ENCODE data around the gene OXCT1.

The OXCT1 gene

GRCh38 chr5:41778410-41778809 lies 91.8 kb downstream of the OXCT1 start:
- DNase-seq (ENCODE audit: low spot score) (no peak), ATAC-seq (ENCODE audit: low read depth) (no peak)
- no peaks in the 10 kb centered on the region for H3K4me1 ChIP-seq (ENCODE audit: insufficient read depth, poor library complexity, severe bottlenecking)
- peaks cover 14% of the 10 kb centered on the region for H3K36me3 ChIP-seq (ENCODE audit: low read depth)
- no peak for TF ChIP-seq CTCF (IDR thresholded peaks at IDR 0.05; ENCODE audit: poor library complexity, severe bottlenecking)
- no peak overlapping the region for H3K4me3 ChIP-seq (ENCODE audit: severe bottlenecking)
- H3K27ac ChIP-seq (ENCODE audit: poor library complexity, severe bottlenecking), result no peak overlapping the region
- no peaks in the 10 kb centered on the region for H3K9me3 ChIP-seq (ENCODE audit: severe bottlenecking)
- H3K27me3 ChIP-seq (ENCODE audit: insufficient read depth, poor library complexity, severe bottlenecking), result no peaks in the 10 kb centered on the region

DNA sequence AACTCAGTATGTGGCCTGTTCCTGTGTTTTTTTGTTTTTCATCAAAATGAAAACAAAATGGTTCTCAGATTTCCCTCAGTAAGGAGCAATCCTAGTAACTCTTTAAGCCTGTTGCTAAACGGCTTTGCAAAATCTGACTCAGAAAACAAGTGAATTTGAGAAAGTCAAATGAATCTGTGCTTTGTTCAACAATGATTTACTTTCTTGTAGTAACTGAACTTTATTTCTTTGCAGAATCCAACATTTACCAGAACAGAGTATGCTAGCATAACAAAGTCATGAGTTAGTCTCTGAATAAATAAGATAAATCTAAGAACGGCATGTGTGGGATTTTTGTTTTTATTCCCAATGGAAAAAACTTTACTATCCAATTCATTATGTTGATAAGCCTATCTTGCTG lies 93.8 kb downstream of the OXCT1 start:
- Histone ChIP-seq H3K4me3 (ENCODE audit: severe bottlenecking) (no peak overlapping the region), H3K9me3 (ENCODE audit: severe bottlenecking) (no peaks in the 10 kb centered on the region), H3K27ac (ENCODE audit: poor library complexity, severe bottlenecking) (no peak overlapping the region), H3K36me3 (ENCODE audit: low read depth) (peaks cover 14% of the 10 kb centered on the region; the same call in 1 of the 2 replicates), H3K4me1 (ENCODE audit: insufficient read depth, poor library complexity, severe bottlenecking) (no peaks in the 10 kb centered on the region), H3K27me3 (ENCODE audit: insufficient read depth, poor library complexity, severe bottlenecking) (no peaks in the 10 kb centered on the region)
- no peak for TF ChIP-seq CTCF (IDR thresholded peaks at IDR 0.05; ENCODE audit: poor library complexity, severe bottlenecking)
- ATAC-seq (ENCODE audit: low read depth) (no peak), DNase-seq (ENCODE audit: low spot score) (no peak)

GRCh38 chr5:41773799-41774198 lies 96.4 kb downstream of the OXCT1 start:
- H3K27ac ChIP-seq (ENCODE audit: poor library complexity, severe bottlenecking), result no peak overlapping the region
- no peak for DNase-seq (ENCODE audit: low spot score)
- ATAC-seq (ENCODE audit: low read depth), result no peak
- H3K4me1 ChIP-seq (ENCODE audit: insufficient read depth, poor library complexity, severe bottlenecking), result no peaks in the 10 kb centered on the region
- TF ChIP-seq CTCF (IDR thresholded peaks at IDR 0.05; ENCODE audit: poor library complexity, severe bottlenecking), result no peak
- H3K4me3 ChIP-seq (ENCODE audit: severe bottlenecking), result no peak overlapping the region
- H3K36me3 ChIP-seq (ENCODE audit: low read depth), result peaks cover 12% of the 10 kb centered on the region; the same call in 1 of the 2 replicates
- no peaks in the 10 kb centered on the region for H3K9me3 ChIP-seq (ENCODE audit: severe bottlenecking)
- H3K27me3 ChIP-seq (ENCODE audit: insufficient read depth, poor library complexity, severe bottlenecking), result no peaks in the 10 kb centered on the region

GRCh38 chr5:41772785-41773442 lies 97.3 kb downstream of the OXCT1 start:
- ATAC-seq (ENCODE audit: low read depth) (no peak), DNase-seq (ENCODE audit: low spot score) (no peak)
- TF ChIP-seq CTCF (IDR thresholded peaks at IDR 0.05; ENCODE audit: poor library complexity, severe bottlenecking), result no peak
- Histone ChIP-seq H3K4me3 (ENCODE audit: severe bottlenecking) (no peak overlapping the region), H3K27ac (ENCODE audit: poor library complexity, severe bottlenecking) (no peak overlapping the region), H3K4me1 (ENCODE audit: insufficient read depth, poor library complexity, severe bottlenecking) (no peaks in the 10 kb centered on the region), H3K27me3 (ENCODE audit: insufficient read depth, poor library complexity, severe bottlenecking) (no peaks in the 10 kb centered on the region), H3K9me3 (ENCODE audit: severe bottlenecking) (no peaks in the 10 kb centered on the region), H3K36me3 (ENCODE audit: low read depth) (peaks cover 12% of the 10 kb centered on the region; the same call in 1 of the 2 replicates)

DNA sequence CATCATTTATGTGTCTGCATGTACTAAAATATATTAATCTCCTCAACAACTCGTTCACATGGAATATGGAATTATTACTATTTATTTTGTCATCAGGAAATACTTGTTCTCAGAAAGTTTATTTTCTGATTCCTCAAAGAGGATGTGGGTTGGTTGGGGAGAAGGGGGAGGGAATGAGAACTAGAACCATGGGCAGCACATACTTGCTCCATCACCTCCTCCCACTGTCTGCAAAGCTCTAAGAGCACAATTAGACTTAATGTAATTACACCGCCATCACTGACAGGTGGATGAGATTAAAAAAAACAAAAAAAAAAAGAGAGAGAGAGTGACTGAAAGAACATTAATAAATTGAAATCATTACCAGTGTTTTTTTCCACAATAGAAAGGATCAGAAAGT lies 98.2 kb downstream of the OXCT1 start:
- TF ChIP-seq CTCF (IDR thresholded peaks at IDR 0.05; ENCODE audit: poor library complexity, severe bottlenecking), result no peak
- H3K4me3 ChIP-seq (ENCODE audit: severe bottlenecking), result no peak overlapping the region
- H3K27me3 ChIP-seq (ENCODE audit: insufficient read depth, poor library complexity, severe bottlenecking), result no peaks in the 10 kb centered on the region
- DNase-seq (ENCODE audit: low spot score) (no peak), ATAC-seq (ENCODE audit: low read depth) (no peak)
- H3K9me3 ChIP-seq (ENCODE audit: severe bottlenecking), result no peaks in the 10 kb centered on the region
- peaks cover 9% of the 10 kb centered on the region; the same call in 1 of the 2 replicates for H3K36me3 ChIP-seq (ENCODE audit: low read depth)
- no peaks in the 10 kb centered on the region for H3K4me1 ChIP-seq (ENCODE audit: insufficient read depth, poor library complexity, severe bottlenecking)
- no peak overlapping the region for H3K27ac ChIP-seq (ENCODE audit: poor library complexity, severe bottlenecking)

All from RWPE2 (cell line).